ENCODE measurements around the gene TMEM176B.

Gene TMEM176B

GRCh38 chr7:150799741-150800580 is at the start of gene TMEM176B:
Gene TMEM176B, minus strand, starts transcription at chr7:150800364. Its CDS starts 3,795 bp downstream, at chr7:150796569.
- DNase-seq = no peak

GRCh38 chr7:150849204-150849775 is 49.1 kb upstream of the TMEM176B start:
- DNase-seq = no peak

- DNase-seq = no peak
Measured at GRCh38 chr7:150848561-150849115, 48.5 kb upstream of the TMEM176B start.

- DNase-seq = no peak
Measured at GRCh38 chr7:150848111-150848510, 47.9 kb upstream of the TMEM176B start.

- no peak for DNase-seq
Measured at GRCh38 chr7:150847536-150847935, 47.4 kb upstream of the TMEM176B start.

GRCh38 chr7:150846291-150847115 is 46.3 kb upstream of the TMEM176B start:
- no peak for DNase-seq

- DNase-seq = no peak
Measured at GRCh38 chr7:150845421-150845861, 45.3 kb upstream of the TMEM176B start.

GRCh38 chr7:150842716-150843115 is 42.6 kb upstream of the TMEM176B start:
- no peak for DNase-seq

- DNase-seq = no peak
Measured at GRCh38 chr7:150842018-150842417, 41.9 kb upstream of the TMEM176B start.

- no peak for DNase-seq
Measured at GRCh38 chr7:150838965-150839650, 38.9 kb upstream of the TMEM176B start.

- no peak for DNase-seq
Measured at GRCh38 chr7:150835702-150836280, 35.6 kb upstream of the TMEM176B start.

GRCh38 chr7:150835019-150835418 is 34.9 kb upstream of the TMEM176B start:
- no peak for DNase-seq

- no peak for DNase-seq
Measured at GRCh38 chr7:150831851-150832250, 31.7 kb upstream of the TMEM176B start.

- peak; percentile 27 for DNase-seq
Measured at GRCh38 chr7:150830937-150831336, 30.8 kb upstream of the TMEM176B start.

GRCh38 chr7:150829426-150829825 is 29.3 kb upstream of the TMEM176B start:
- no peak for DNase-seq

- DNase-seq = no peak
Measured at GRCh38 chr7:150828384-150828783, 28.2 kb upstream of the TMEM176B start.

GRCh38 chr7:150826061-150826849 is 26.1 kb upstream of the TMEM176B start:
- DNase-seq = no peak

- no peak for DNase-seq
Measured at GRCh38 chr7:150824379-150825177, 24.4 kb upstream of the TMEM176B start.

- no peak for DNase-seq
Measured at GRCh38 chr7:150823484-150824126, 23.4 kb upstream of the TMEM176B start.

GRCh38 chr7:150823043-150823442 is 22.9 kb upstream of the TMEM176B start:
- DNase-seq = no peak
